HFFc6 (cell line): ENCODE data around the gene SIK3. TPM values are rescaled to one million over a fixed set of nuclear protein-coding genes. Genes with fewer than 3 reads are reported as not detected.
"Not testable (repeated sequence)": the region's sequence is repeated elsewhere in the genome, so short reads cannot be mapped to it uniquely, and the experiment has no call there.

Experiments used
- DNase-seq: peaks from one replicate; pipeline ENCODE4 v3.0.0-alpha.2; 2018
- H3K27ac Mint-ChIP-seq: 2 replicates; pipeline ENCODE4 v1.8.0; 2020; ENCODE audit warnings: mild to moderate bottlenecking, mixed read lengths
- H3K27me3 Mint-ChIP-seq: 2 replicates; pipeline ENCODE4 v1.8.0; 2021; ENCODE audit warnings: mild to moderate bottlenecking, moderate library complexity, mixed read lengths; ENCODE audit not compliant: insufficient read depth
- H3K36me3 Mint-ChIP-seq: 2 replicates; pipeline ENCODE4 v1.8.0; 2021; ENCODE audit warnings: low read depth, mixed read lengths
- H3K4me1 Mint-ChIP-seq: 2 replicates; pipeline ENCODE4 v1.8.0; 2020; ENCODE audit warnings: low read depth, mixed read lengths
- H3K4me3 Mint-ChIP-seq: 2 replicates; pipeline ENCODE4 v1.8.0; 2020; ENCODE audit warnings: mild to moderate bottlenecking, moderate library complexity, mixed read lengths
- H3K9me3 Mint-ChIP-seq: 2 replicates; pipeline ENCODE4 v1.8.0; 2020; ENCODE audit warnings: mild to moderate bottlenecking, mixed read lengths
- CTCF ChIP-seq: fragments of 200-600 bp; sonication (generic); IDR thresholded peaks from 2 replicates; pipeline ENCODE4 v1.5.0; 2021; ENCODE audit warnings: antibody characterized with exemption, mild to moderate bottlenecking
- total RNA-seq, 6 experiments: library from RNA; stranded (reverse); fragmentation: NEBNext Ultra II Directional; extraction: Animal tissue kit (Norgen Biotek cat#: 25700); gene quantifications; 2 replicates in 1 of 6; 3 replicates in 5 of 6; pipeline ENCODE4 v1.2.3, GENCODE V29; 2021

Gene SIK3
- total RNA-seq, 6 experiments from 2014 or later: 15.6 to 23.3 (median 19.9) TPM

DNA sequence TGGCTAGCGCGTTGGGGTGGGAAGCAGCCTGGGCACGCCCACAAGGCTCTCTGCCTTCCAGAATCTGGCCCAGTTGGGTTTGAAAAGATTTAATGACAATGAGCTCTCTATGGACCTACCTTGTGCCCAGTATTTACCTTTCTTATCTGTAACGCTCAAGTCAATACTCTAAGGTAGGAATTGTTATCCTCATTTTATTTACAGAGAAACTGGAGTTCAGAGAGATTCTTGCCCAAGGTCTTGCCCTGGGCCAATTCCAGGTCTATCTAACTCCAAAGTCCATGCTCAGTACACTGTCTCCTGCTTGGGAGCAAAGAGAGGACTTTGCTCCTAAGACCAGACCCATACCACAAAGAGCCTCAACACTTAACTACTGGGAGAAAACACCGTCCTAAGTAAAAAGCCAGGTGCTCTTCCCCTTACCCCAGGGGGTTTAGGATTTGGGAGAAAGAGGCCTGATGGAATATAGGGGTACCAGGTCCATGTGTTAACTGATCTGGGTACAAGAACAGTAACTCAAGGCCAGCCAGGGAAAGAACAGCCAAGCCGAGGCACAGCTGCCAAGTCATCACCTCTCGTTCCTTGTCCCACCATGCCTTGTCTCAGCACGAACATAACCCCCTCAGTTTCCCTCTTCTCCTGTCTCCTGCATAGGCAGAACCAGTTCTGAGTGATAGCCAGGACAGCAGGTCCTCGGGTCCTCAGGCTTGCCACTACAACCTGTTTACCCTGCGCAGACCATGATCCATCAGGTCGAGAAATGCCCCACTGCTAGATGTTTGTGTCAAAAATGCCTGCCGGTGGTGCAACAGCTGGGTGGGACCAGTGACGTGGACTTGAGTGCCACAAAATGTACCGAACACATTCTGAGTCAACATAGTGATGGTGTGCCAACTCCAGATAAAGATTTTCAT, 289.7 kb downstream of the SIK3 start:
- H3K4me3 Mint-ChIP-seq: peak overlapping the region; percentile 62
- TF ChIP-seq CTCF: no peak
- no peaks in the 10 kb centered on the region for H3K9me3 Mint-ChIP-seq
- peak overlapping the region; percentile 93 for H3K27ac Mint-ChIP-seq
- H3K27me3 Mint-ChIP-seq: no peaks in the 10 kb centered on the region; the same call in none of the 2 replicates
- H3K4me1 Mint-ChIP-seq: peaks cover 32% of the 10 kb centered on the region
- H3K36me3 Mint-ChIP-seq: peaks cover 4% of the 10 kb centered on the region
- DNase-seq: peak; percentile 54

DNA sequence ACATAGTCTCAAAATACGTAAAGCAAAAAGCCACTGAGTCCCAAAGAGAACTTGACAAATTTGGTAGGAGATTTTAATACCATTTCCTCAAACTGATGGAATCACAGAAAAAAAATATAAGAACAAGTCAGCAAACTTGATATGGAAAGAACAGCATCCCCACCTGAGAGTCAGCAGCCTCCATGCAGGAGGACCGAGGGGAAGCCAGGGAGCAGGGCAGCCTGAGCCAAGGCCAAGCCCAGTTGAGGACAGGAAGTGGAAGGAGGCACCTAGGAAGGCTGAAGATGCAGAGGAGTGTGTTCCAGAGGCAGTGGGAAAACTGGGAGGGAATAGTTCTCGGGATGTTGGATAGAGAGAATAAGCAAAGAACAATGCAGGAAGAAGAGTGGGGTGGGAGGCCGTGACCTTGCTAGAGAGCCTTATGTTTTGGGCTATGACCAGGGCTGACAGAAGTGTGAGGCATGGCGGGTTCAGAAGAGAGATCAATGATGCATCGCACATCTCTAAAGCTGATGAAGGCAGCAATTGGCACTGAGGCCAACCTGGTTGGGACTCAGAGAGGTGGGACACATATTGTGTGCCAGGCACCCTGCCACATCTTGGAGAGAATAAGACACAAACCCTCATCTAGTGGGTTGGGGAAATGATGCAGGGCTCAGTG, 290.5 kb downstream of the SIK3 start:
- H3K9me3 Mint-ChIP-seq: no peaks in the 10 kb centered on the region
- no peaks in the 10 kb centered on the region; the same call in none of the 2 replicates for H3K27me3 Mint-ChIP-seq
- H3K27ac Mint-ChIP-seq: peak overlapping the region; percentile 58; the same call in 1 of the 2 replicates
- DNase-seq: no peak
- no peak overlapping the region for H3K4me3 Mint-ChIP-seq
- H3K4me1 Mint-ChIP-seq: peaks cover 32% of the 10 kb centered on the region
- no peak for TF ChIP-seq CTCF
- H3K36me3 Mint-ChIP-seq: peaks cover 4% of the 10 kb centered on the region

DNA sequence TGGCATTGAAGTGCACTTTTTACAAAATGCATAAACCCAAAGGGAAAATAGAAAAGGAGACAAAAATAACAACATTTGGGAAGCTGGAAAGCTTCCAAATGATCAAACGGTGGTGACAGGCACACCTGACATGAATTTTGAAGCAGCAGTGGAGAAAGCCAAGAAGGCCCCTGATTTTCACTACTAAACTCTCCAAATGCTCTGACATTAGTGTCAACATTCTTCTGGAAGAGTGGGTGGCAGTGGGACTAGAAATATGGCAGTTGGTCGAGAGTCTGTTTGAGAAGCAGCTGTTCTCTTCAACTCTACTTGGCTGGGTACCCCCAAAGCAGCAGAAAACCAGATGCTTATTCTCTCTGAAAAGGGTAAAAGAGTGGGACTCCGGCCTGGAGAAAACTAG, 294.2 kb downstream of the SIK3 start:
- Mint-ChIP-seq H3K27me3 (no peaks in the 10 kb centered on the region; the same call in 1 of the 2 replicates), H3K4me3 (no peak overlapping the region), H3K9me3 (no peaks in the 10 kb centered on the region), H3K27ac (no peak overlapping the region), H3K36me3 (peaks cover 2% of the 10 kb centered on the region), H3K4me1 (peaks cover 21% of the 10 kb centered on the region)
- no peak for TF ChIP-seq CTCF
- DNase-seq: no peak

- not testable (repeated sequence) for H3K27ac Mint-ChIP-seq, H3K9me3 Mint-ChIP-seq
Measured at GRCh38 chr11:116801662-116802061, 296.6 kb downstream of the SIK3 start.

DNA sequence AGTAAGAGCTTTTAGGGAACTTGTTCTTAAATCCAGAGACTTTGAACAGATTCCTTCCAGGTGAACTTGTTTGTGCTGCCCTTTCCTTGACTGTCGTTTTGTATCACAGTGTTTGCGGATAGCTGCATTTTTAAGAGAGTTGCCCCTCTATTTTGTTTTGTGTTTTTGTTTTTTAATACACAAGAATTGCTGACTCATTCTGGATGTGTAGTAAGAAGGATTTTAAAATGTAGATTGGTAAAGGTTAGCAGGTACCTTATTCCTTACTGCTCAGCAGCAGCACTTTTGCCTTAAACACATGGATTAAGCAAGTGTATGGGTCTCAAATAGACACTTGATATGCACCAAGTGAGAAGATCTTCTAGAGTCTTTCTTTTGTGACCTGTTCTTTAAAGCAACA, 297.6 kb downstream of the SIK3 start:
- H3K4me1 Mint-ChIP-seq: no peaks in the 10 kb centered on the region
- H3K27ac Mint-ChIP-seq: no peak overlapping the region
- no peak for TF ChIP-seq CTCF
- H3K27me3 Mint-ChIP-seq: no peaks in the 10 kb centered on the region; the same call in none of the 2 replicates
- DNase-seq: no peak
- H3K9me3 Mint-ChIP-seq: no peaks in the 10 kb centered on the region
- no peak overlapping the region for H3K4me3 Mint-ChIP-seq
- no peaks in the 10 kb centered on the region for H3K36me3 Mint-ChIP-seq

More at GRCh38 chr11:116801662-116802061, 296.6 kb downstream of the SIK3 start:
- H3K27me3 Mint-ChIP-seq, H3K36me3 Mint-ChIP-seq, H3K4me3 Mint-ChIP-seq, DNase-seq, H3K4me1 Mint-ChIP-seq: not testable (repeated sequence)

GRCh38 chr11:116798368-116798767, 299.9 kb downstream of the SIK3 start:
- Mint-ChIP-seq H3K9me3 (no peaks in the 10 kb centered on the region), H3K4me3 (no peak overlapping the region), H3K27me3 (no peaks in the 10 kb centered on the region; the same call in none of the 2 replicates), H3K36me3 (no peaks in the 10 kb centered on the region), H3K27ac (no peak overlapping the region), H3K4me1 (peaks cover 10% of the 10 kb centered on the region)
- DNase-seq: no peak
- TF ChIP-seq CTCF: no peak
